Measurements from ENCODE around the gene PCBP3.
"Not testable (repeated sequence)": the region's sequence is repeated elsewhere in the genome, so short reads cannot be mapped to it uniquely, and the experiment has no call there.

The PCBP3 gene

DNA sequence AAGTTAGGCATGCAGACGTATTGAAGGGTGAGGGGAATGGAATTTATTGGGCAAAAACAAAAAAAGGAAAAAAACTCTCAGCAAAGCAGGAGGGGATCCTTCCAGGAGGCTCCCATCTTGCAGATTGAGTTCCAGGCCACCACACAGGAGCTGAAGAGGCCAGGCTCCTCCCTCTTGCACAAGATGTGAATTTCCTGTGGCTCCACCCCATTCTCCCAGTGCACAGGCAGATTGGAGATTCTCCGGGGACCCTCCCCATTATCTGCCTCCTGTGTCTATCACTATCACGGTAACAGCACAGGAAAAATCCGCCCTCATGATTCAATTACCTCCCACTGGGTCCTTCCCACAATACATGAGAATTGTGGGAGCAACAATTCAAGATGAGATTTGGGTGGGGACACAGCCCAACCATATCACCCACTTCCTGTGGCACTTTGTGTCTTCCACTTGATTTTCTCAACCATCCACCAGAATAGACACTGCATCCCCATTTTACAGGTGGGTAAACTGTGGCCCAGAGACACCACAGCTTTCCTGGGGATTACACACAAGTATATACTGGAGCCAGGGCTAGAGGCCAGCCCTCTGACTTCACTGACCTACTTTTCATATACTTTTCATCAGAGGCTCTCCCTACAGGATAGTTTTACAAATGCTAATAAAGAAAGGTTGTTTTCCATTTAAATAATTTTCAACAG lies 319.2 kb downstream of the PCBP3 start:
- DNase-seq (ENCODE audit: low read depth in 2 of 2) = no peak

DNA sequence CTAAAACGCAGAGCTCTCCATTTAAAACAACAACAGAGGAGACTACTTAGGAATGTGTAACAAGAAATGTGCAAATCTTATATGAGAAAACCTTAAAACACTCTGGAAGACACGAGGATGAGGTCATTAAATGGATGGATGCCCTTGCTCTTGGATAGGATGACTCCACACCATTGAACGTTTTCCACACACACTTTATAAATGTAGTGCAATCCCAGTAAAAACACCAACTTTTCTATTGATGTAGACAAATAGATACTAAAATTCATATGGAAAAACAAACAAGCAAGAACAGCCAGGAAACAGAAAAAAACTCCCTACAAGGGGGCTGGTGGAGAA lies 319.7 kb downstream of the PCBP3 start:
- DNase-seq (ENCODE audit: low read depth in 2 of 2) = no peak

- DNase-seq (ENCODE audit: low read depth in 2 of 2) = no peak
Observed at GRCh38 chr21:45964649-45965048, 321.1 kb downstream of the PCBP3 start.

GRCh38 chr21:45965084-45965809 lies 321.7 kb downstream of the PCBP3 start:
- no peak for DNase-seq (ENCODE audit: low read depth in 2 of 2)

GRCh38 chr21:45966791-45967394 lies 323.4 kb downstream of the PCBP3 start:
- no peak for DNase-seq (ENCODE audit: low read depth in 2 of 2)

GRCh38 chr21:45969921-45970673 lies 326.6 kb downstream of the PCBP3 start:
- no peak for DNase-seq (ENCODE audit: low read depth in 2 of 2)

GRCh38 chr21:45970674-45971615 lies 327.4 kb downstream of the PCBP3 start:
- peak in 1 of 2 donors; percentile 28 for DNase-seq (ENCODE audit: low read depth in 2 of 2)

GRCh38 chr21:45971616-45972352 lies 328.3 kb downstream of the PCBP3 start:
- DNase-seq (ENCODE audit: low read depth in 2 of 2) = no peak

GRCh38 chr21:45972353-45972715 lies 328.8 kb downstream of the PCBP3 start:
- no peak for DNase-seq (ENCODE audit: low read depth in 2 of 2)

GRCh38 chr21:45972716-45973474 lies 329.4 kb downstream of the PCBP3 start:
- DNase-seq (ENCODE audit: low read depth in 2 of 2) = no peak

DNA sequence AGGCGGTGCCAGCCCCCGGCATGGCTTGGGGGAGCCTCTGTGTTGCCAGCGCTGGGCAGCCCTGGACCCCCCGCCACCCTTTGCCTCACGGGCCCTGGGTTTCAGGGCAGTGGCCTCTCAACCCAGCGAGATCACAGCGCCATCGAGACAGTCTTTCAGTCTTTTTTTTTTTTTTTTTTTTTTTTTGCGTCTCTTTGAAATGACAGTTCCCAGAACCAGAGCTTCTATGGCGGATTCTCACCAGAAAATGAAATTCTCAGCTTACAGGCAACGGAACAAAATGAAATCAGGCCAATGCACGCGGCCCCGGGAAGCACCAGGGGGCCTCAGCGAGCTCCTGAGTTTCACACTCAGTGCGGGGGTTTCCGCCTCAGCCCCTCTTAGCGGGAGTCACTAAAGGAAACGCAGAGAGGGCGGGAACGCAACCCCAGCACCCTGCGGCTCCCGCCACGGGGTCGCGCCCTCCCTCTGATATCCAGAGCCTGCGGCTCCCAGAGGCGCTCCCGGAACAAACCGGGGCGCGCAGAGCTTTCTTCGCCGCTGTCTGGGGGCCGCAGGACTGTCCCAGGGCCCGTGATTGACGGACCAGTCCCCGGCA lies 330.0 kb downstream of the PCBP3 start:
- DNase-seq (ENCODE audit: low read depth in 2 of 2) = peak; percentile 68 to 77

- DNase-seq (ENCODE audit: low read depth in 2 of 2) = no peak
Observed at GRCh38 chr21:45974073-45975019, 330.8 kb downstream of the PCBP3 start.

- no peak for DNase-seq (ENCODE audit: low read depth in 2 of 2)
Observed at GRCh38 chr21:45975020-45975666, 331.6 kb downstream of the PCBP3 start.

- not testable (repeated sequence) for DNase-seq (ENCODE audit: low read depth in 2 of 2)
Observed at GRCh38 chr21:45975667-45976409, 332.3 kb downstream of the PCBP3 start.

GRCh38 chr21:45976701-45977311 lies 333.3 kb downstream of the PCBP3 start:
- DNase-seq (ENCODE audit: low read depth in 2 of 2) = no peak

GRCh38 chr21:45977396-45977795 lies 333.9 kb downstream of the PCBP3 start:
- DNase-seq (ENCODE audit: low read depth in 2 of 2) = no peak

All from activated CD8-positive, alpha-beta memory T cell treated with anti-CD3 and anti-CD28 coated beads for 4 hours (primary cell).